ENCODE measurements around the gene IGFBP4.

GRCh38 chr17:40483679-40484078 is 40.4 kb downstream of the IGFBP4 start:
- TF ChIP-seq POLR2AphosphoS5 (IDR thresholded peaks at IDR 0.05) (no peak), POLR2A (IDR thresholded peaks at IDR 0.05) (no peak), EP300 (IDR thresholded peaks at IDR 0.05; ENCODE audit: low read depth) (no peak)
- TF ChIP-seq, protein P1, sequence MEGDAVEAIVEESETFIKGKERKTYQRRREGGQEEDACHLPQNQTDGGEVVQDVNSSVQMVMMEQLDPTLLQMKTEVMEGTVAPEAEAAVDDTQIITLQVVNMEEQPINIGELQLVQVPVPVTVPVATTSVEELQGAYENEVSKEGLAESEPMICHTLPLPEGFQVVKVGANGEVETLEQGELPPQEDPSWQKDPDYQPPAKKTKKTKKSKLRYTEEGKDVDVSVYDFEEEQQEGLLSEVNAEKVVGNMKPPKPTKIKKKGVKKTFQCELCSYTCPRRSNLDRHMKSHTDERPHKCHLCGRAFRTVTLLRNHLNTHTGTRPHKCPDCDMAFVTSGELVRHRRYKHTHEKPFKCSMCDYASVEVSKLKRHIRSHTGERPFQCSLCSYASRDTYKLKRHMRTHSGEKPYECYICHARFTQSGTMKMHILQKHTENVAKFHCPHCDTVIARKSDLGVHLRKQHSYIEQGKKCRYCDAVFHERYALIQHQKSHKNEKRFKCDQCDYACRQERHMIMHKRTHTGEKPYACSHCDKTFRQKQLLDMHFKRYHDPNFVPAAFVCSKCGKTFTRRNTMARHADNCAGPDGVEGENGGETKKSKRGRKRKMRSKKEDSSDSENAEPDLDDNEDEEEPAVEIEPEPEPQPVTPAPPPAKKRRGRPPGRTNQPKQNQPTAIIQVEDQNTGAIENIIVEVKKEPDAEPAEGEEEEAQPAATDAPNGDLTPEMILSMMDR (IDR thresholded peaks at IDR 0.05) = no peak
